Tibial artery (tissue), 4 donors: Measurements from ENCODE around the gene C3orf80.

Experiments
- DNase-seq, 2 donors: peaks; one replicate each; pipeline ENCODE4 v3.0.0-alpha.2; 2019
- H3K27ac ChIP-seq, 2 donors: fragments of 200-600 bp; sonication (generic) in 1 of 2; 1 replicate in 1 of 2; 2 replicates in 1 of 2; pipeline ENCODE4 v1.5.1; 2018 to 2019; ENCODE audit warnings: mild to moderate bottlenecking in 1 of 2
- H3K27me3 ChIP-seq, 2 donors: fragments of 200-600 bp; sonication (generic) in 1 of 2; one replicate each; pipeline versions ENCODE4 v1.5.1 to v1.6.0; 2016 to 2019
- H3K36me3 ChIP-seq, 3 donors: fragments of 200-600 bp; sonication (generic) in 2 of 3; one replicate each; pipeline ENCODE4 v1.5.1; 2016 to 2019; ENCODE audit warnings: mild to moderate bottlenecking in 2 of 3
- H3K4me1 ChIP-seq, 4 donors: fragments of 200-600 bp; sonication (generic) in 2 of 4; 1 replicate in 3 of 4; 2 replicates in 1 of 4; pipeline ENCODE4 v1.5.1; 2016 to 2019
- H3K4me3 ChIP-seq, 2 donors: fragments of 200-600 bp; sonication (generic) in 1 of 2; 1 replicate in 1 of 2; 2 replicates in 1 of 2; pipeline ENCODE4 v1.5.1; 2018 to 2019; ENCODE audit warnings: mild to moderate bottlenecking in 2 of 2
- H3K9me3 ChIP-seq, 3 donors: fragments of 200-600 bp; sonication (generic) in 1 of 3; one replicate each; pipeline ENCODE4 v1.5.1; 2016 to 2019
- intact Hi-C: fragments of 100-400 bp; cut with DNase I; formaldehyde crosslinking; loops from one replicate; pipeline ENCODE4 v1.15.0; 2023; ENCODE audit warnings: low total_unique reads
- TF ChIP-seq, protein P1 (sequence below), 2 experiments: fragments of 200-600 bp in 1 of 2; fragments of 450-650 bp in 1 of 2; IDR thresholded peaks; one replicate each; pipeline ENCODE4 v1.5.1; 2017 to 2019; ENCODE audit warnings: antibody characterized with exemption in 2 of 2, mild to moderate bottlenecking in 1 of 2, moderate library complexity in 1 of 2

The C3orf80 gene

DNA sequence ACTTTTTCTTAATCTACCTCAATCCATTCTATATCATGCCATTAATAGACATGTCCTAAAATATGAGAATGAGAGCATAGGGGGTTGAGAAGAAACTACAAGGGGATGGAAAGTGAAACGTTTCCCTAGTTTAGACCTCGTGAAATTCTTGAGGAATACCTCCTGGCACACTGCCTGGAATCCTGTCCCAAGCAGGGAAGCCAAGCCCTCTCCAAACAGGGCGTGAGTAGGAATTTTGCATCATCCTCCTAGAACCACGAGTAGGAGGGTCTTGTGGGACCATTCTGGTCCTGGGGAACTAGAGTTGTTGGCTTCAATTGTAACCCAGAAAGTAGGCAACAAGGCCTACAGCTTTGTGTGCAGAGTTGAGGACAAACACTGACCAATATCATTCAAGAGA, 19.6 kb upstream of the C3orf80 start:
- TF ChIP-seq, protein P1, sequence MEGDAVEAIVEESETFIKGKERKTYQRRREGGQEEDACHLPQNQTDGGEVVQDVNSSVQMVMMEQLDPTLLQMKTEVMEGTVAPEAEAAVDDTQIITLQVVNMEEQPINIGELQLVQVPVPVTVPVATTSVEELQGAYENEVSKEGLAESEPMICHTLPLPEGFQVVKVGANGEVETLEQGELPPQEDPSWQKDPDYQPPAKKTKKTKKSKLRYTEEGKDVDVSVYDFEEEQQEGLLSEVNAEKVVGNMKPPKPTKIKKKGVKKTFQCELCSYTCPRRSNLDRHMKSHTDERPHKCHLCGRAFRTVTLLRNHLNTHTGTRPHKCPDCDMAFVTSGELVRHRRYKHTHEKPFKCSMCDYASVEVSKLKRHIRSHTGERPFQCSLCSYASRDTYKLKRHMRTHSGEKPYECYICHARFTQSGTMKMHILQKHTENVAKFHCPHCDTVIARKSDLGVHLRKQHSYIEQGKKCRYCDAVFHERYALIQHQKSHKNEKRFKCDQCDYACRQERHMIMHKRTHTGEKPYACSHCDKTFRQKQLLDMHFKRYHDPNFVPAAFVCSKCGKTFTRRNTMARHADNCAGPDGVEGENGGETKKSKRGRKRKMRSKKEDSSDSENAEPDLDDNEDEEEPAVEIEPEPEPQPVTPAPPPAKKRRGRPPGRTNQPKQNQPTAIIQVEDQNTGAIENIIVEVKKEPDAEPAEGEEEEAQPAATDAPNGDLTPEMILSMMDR (IDR thresholded peaks at IDR 0.05), result no peak
- Histone ChIP-seq H3K36me3 (no peaks in the 10 kb centered on the region), H3K27me3 (no peaks in the 10 kb centered on the region), H3K27ac (no peak overlapping the region), H3K4me1 (no peaks in the 10 kb centered on the region), H3K4me3 (no peak overlapping the region), H3K9me3 (no peaks in the 10 kb centered on the region)
- DNase-seq, result no peak
- intact Hi-C loops, result no loop called here

DNA sequence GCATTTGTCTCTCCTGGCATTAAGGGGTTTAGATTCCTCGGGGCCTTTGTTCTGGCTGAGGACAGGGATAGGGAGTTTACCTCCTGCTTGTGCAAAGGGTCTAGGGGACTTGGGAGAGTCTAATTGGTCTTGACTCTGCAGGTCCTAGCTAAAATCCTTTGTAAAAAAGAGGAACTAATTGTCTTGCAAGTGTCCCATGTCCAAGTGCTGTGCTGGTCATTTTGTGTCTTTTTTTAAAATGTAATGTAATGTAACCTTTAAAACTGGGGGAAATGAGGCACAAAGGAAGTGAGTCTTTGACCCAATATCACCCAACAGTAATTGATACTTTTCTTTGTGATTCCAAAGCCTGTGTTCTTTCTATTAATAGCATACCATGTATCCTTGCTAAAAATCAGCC, 14.9 kb upstream of the C3orf80 start:
- no peaks in the 10 kb centered on the region for H3K27me3 ChIP-seq

DNA sequence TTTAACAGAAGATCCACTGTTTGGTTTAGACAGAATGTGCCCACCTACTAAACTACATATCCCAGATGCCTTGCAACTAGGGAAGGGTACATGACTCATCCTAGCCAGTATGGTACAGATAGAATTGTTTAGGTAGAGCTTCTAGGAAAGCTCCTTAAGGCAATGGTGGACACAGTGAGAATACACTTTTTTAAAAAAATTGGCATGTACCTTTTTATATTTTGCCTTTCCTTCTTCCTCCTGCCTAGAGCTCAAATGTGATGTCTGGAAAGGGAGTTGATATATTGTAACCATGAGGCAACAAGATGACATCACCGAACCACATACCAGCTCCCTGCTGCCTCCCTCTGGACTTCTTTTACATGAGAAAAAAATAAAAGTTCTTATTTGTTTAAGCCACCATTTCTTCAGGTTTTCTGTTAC, 14.4 kb upstream of the C3orf80 start:
- Histone ChIP-seq H3K9me3 (no peaks in the 10 kb centered on the region), H3K27me3 (no peaks in the 10 kb centered on the region), H3K4me1 (no peaks in the 10 kb centered on the region), H3K27ac (no peak overlapping the region), H3K36me3 (no peaks in the 10 kb centered on the region), H3K4me3 (no peak overlapping the region)
- intact Hi-C loops, result no loop called here
- TF ChIP-seq, protein P1 (IDR thresholded peaks at IDR 0.05), result no peak
- no peak for DNase-seq

More for the DNA sequence above, 14.9 kb upstream of the C3orf80 start:
- TF ChIP-seq, protein P1 (IDR thresholded peaks at IDR 0.05), result no peak
- Histone ChIP-seq H3K4me3 (no peak overlapping the region), H3K4me1 (no peaks in the 10 kb centered on the region), H3K36me3 (no peaks in the 10 kb centered on the region), H3K9me3 (no peaks in the 10 kb centered on the region), H3K27ac (no peak overlapping the region)
- intact Hi-C loops, result no loop called here
- no peak for DNase-seq

DNA sequence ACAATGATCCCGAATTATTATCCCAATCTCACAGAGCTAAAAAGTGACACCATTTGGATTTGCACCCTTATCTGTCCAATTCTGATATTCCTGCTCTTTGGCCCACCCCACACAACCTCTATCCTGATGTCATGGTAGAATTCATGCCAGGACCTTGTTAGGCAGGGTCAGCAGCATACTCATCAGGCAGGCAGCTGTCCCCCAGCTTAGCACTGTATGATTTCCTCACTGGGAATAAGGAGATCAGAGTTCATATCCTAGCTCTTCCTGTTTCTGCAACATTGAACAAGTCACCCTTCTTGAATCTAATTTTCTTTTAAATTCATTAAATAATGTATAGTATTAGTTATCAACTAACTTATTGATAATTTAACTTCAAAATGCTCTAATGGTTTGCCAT, 12.0 kb upstream of the C3orf80 start:
- Histone ChIP-seq H3K27me3 (no peaks in the 10 kb centered on the region), H3K36me3 (no peaks in the 10 kb centered on the region), H3K9me3 (no peaks in the 10 kb centered on the region), H3K4me3 (no peak overlapping the region), H3K27ac (no peak overlapping the region), H3K4me1 (no peaks in the 10 kb centered on the region)
- intact Hi-C loops, result no loop called here
- DNase-seq, result no peak
- TF ChIP-seq, protein P1 (IDR thresholded peaks at IDR 0.05), result no peak

DNA sequence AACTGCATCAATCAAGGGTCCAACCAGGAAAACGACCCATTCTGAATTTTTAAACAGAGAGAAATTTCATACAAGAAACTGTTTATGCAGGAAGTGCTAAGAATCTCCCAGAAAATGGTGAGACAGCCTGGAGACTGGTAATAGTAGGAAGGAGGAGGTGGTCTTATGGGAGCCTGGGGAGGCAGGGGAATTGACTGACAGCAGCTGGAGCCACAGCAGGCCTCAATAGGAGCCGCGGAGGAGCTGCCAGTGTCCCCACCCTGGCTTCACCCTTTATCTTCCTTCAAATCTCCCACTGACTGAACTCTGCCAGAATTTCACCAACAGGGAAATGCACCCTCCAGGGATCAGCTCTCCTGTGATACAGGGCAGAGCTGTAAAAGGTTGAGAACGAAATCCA, 7.5 kb upstream of the C3orf80 start:
- intact Hi-C loops, result no loop called here
- no peaks in the 10 kb centered on the region for H3K9me3 ChIP-seq
- no peak overlapping the region for H3K27ac ChIP-seq
- DNase-seq, result no peak
- no peaks in the 10 kb centered on the region for H3K27me3 ChIP-seq
- no peaks in the 10 kb centered on the region for H3K36me3 ChIP-seq
- H3K4me3 ChIP-seq, result no peak overlapping the region
- TF ChIP-seq, protein P1 (IDR thresholded peaks at IDR 0.05), result no peak
- H3K4me1 ChIP-seq, result no peaks in the 10 kb centered on the region

DNA sequence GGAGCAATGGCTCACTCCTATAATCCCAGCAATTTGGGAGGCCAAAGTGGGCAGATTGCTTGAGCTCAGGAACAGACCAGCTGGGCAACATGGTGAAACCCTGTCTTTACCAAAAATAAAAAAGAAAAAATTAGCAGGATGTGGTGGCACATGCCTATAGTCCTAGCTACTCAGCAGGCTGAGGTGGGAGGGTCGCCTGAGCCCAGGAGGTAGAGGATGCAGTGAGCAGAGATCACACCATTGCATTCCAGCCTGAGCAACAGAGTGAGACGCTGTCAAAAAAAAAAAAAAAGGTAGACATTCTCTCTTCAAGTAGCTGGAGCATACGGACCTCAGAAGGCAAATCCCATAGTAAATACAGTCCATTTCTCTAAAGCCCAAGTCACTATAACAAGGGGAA, 7.1 kb upstream of the C3orf80 start:
- Histone ChIP-seq H3K27ac (no peak overlapping the region), H3K27me3 (no peaks in the 10 kb centered on the region), H3K4me1 (no peaks in the 10 kb centered on the region), H3K9me3 (no peaks in the 10 kb centered on the region), H3K36me3 (no peaks in the 10 kb centered on the region), H3K4me3 (no peak overlapping the region)
- no peak for DNase-seq
- intact Hi-C loops, result no loop called here
- TF ChIP-seq, protein P1 (IDR thresholded peaks at IDR 0.05), result no peak
